ENCODE results near the gene PHKG1. TPM values are rescaled to one million over a fixed set of nuclear protein-coding genes. Genes with fewer than 3 reads are reported as not detected.
"Not testable (repeated sequence)": the region's sequence is repeated elsewhere in the genome, so short reads cannot be mapped to it uniquely, and the experiment has no call there.

Gene PHKG1
- total RNA-seq, 1 donor from 2014 or later = 21.4 TPM

DNA sequence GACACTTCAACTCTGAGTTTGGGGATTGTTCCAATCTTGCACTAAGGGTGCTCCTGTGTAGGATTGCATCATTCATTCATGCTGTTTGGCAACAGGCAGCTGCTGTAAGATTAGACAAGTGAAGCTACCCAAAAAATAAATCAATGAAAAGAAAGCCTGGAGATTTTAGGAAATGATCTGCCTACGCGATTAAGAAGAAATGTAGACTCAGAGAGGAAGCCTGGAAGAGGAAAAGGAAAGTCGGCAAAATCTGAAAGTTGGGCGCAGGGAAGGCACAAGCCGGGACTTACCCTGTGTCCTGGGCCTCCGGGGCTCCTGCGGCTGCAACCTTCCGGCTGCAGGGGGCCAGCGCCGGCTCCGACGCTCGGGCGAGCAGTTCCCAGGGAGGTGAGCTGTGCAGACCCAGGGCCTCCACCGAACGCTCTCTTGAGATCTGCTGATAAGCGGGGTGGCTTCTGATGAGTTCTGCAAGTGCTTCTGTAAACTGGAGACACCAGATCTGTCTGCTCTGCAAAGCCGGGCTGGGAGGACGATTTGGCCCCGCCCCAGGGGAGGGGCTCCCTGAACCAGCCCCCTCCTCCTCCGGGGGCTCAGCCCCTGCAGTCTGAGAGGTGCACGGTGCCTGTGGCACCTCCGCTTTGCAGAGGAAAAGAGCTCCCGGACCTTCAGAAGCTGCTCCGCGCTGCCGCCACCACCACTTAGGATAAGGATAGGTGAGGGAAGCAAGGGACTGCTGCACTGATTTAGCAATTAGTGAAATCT, 58.9 kb downstream of the PHKG1 start:
- Histone ChIP-seq H3K36me3 (peaks cover 12% of the 10 kb centered on the region), H3K27ac (replicated peaks) (peak overlapping the region; percentile 51), H3K4me1 (peaks cover 15% of the 10 kb centered on the region), H3K27me3 (ENCODE audit: low read depth) (no peaks in the 10 kb centered on the region), H3K9me3 (replicated peaks) (no peaks in the 10 kb centered on the region), H3K4me3 (peak overlapping the region; percentile 76)
- intact Hi-C loops (cut with micrococcal nuclease) = no loop called here
- peak; percentile 49 for TF ChIP-seq CTCF (IDR thresholded peaks at IDR 0.05; ENCODE audit: borderline replicate concordance)
- DNase-seq = peak; percentile 46

DNA sequence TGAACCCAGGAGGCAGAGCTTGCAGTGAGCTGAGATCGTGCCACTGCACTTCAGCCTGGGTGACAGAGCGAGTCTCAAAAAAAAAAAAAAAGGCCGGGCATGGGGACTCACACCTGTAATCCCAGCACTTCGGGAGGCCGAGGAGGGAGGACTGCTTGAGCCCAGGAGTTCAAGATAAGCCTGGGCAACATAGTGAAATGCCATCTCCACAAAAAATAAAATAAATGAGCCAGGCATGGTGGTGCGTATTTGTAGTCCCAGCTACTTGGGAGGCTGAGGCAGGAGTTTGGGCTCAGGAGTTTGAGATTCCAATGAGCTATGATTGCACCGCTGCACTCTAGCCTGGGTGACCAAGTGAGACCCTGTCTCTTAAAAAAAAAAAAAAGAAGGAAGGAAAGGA, 60.2 kb downstream of the PHKG1 start:
- DNase-seq; H3K27me3 ChIP-seq (ENCODE audit: low read depth); H3K9me3 ChIP-seq (replicated peaks); H3K27ac ChIP-seq (replicated peaks); intact Hi-C loops (cut with micrococcal nuclease); H3K4me3 ChIP-seq; H3K36me3 ChIP-seq: not testable (repeated sequence)
- peaks cover 15% of the 10 kb centered on the region for H3K4me1 ChIP-seq

DNA sequence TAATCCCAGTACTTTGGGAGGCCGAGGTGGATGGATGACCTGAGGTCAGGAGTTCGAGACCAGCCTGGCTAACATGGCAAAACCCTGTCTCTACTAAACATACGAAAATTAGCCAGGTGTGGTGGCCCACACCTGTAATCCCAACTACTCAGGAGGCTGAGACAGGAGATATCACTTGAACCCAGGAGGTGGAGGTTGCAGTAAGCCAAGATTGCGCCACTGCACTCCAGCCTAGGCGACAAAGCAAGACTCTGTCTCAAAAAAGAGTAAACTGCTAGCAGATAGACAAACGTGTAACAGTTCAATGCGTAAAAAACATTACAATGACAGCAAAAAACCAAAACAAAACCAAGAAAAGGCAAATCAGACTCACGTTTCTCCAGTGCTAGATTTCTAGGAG, 61.2 kb downstream of the PHKG1 start:
- Histone ChIP-seq H3K4me1 (peaks cover 15% of the 10 kb centered on the region), H3K36me3 (peaks cover 10% of the 10 kb centered on the region)
- H3K27me3 ChIP-seq (ENCODE audit: low read depth); H3K27ac ChIP-seq (replicated peaks); H3K9me3 ChIP-seq (replicated peaks); DNase-seq; H3K4me3 ChIP-seq; intact Hi-C loops (cut with micrococcal nuclease): not testable (repeated sequence)

DNA sequence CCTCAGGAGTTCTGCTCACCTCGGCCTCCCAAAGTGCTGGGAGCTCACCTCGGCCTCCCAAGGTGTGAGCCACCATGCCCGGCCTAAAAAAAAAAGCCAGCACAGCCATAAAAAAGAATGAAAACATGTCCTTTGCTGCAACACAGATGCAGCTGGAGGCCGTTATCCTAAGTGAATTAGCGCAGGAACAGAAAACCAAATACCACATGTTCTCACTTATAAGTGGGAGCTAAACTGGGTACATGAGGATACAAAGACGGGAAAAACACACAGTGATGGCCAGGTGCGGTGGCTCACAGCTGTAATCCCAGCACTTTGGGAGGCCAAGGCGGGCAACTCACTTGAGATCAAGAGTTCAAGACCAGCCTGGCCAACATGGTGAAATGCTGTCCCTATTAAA, 62.4 kb downstream of the PHKG1 start:
- Histone ChIP-seq H3K9me3 (replicated peaks) (no peaks in the 10 kb centered on the region), H3K4me3 (no peak overlapping the region), H3K4me1 (peaks cover 15% of the 10 kb centered on the region), H3K36me3 (peaks cover 11% of the 10 kb centered on the region), H3K27ac (replicated peaks) (no peak overlapping the region), H3K27me3 (ENCODE audit: low read depth) (no peaks in the 10 kb centered on the region)
- DNase-seq = no peak
- intact Hi-C loops (cut with micrococcal nuclease) = no loop called here
- TF ChIP-seq CTCF (IDR thresholded peaks at IDR 0.05; ENCODE audit: borderline replicate concordance) = no peak

Other genes with a start within 250 kb of the PHKG1 start
- not detected for gene SEPTIN14, start 230.2 kb downstream of the PHKG1 start, total RNA-seq
- 5.6 TPM for gene ZNF713, start 205.5 kb downstream of the PHKG1 start, total RNA-seq
- 19.4 TPM for gene MRPS17, start 141.1 kb downstream of the PHKG1 start, total RNA-seq
- 357 TPM for gene NIPSNAP2, start 128.4 kb downstream of the PHKG1 start, total RNA-seq
- gene PSPH, start 41.5 kb downstream of the PHKG1 start, total RNA-seq = 12.9 TPM
- gene CCT6A, start 41.2 kb downstream of the PHKG1 start, total RNA-seq = 67.6 TPM
- 33.5 TPM for gene SUMF2, start 28.7 kb downstream of the PHKG1 start, total RNA-seq
- 468 TPM for gene CHCHD2, start 13.5 kb upstream of the PHKG1 start, total RNA-seq
- not detected for gene NUPR2, start 23.5 kb upstream of the PHKG1 start, total RNA-seq